ENCODE results near the gene SCRN3.

Gene SCRN3

DNA sequence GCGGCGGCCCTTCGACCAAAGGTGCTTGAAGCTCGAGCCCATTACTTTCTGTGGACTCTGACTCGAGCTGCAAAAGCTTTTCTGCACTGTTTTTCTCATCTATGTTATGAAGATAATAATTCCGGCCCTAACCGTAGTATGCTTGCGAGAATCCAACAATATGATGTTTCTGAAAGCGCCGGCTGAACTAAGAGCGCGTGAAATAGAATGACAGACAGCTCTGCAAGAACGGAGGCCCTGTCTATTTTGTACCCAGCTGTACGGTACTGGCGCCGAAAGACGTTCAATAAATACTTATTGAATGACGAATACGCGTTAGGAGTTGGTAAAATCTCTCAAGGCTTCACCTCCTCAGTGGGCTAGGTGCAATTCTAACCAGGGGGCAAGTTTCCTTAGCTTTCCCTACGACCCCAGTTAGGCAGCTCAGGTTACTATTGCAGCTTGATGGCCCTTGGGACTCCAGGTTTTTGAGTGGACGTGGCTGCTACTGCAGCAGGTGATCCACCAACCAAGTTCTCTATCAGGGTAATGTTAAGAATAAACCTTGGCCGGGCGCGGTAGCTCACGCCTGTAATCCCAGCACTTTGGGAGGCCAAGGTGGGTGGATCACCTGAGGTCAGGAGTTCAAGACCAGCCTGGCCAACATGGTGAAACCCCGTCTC lies 570 bp downstream of the SCRN3 start:
- TF ChIP-seq FOXP2 (optimal IDR thresholded peaks at IDR 0.05; ENCODE audit: borderline replicate concordance, extremely low read depth, extremely low read length, insufficient read depth): no peak
- no peak for TF ChIP-seq TAF1 (IDR thresholded peaks at IDR 0.05; ENCODE audit: borderline replicate concordance, insufficient read depth, low read length)
- TF ChIP-seq, protein P1, sequence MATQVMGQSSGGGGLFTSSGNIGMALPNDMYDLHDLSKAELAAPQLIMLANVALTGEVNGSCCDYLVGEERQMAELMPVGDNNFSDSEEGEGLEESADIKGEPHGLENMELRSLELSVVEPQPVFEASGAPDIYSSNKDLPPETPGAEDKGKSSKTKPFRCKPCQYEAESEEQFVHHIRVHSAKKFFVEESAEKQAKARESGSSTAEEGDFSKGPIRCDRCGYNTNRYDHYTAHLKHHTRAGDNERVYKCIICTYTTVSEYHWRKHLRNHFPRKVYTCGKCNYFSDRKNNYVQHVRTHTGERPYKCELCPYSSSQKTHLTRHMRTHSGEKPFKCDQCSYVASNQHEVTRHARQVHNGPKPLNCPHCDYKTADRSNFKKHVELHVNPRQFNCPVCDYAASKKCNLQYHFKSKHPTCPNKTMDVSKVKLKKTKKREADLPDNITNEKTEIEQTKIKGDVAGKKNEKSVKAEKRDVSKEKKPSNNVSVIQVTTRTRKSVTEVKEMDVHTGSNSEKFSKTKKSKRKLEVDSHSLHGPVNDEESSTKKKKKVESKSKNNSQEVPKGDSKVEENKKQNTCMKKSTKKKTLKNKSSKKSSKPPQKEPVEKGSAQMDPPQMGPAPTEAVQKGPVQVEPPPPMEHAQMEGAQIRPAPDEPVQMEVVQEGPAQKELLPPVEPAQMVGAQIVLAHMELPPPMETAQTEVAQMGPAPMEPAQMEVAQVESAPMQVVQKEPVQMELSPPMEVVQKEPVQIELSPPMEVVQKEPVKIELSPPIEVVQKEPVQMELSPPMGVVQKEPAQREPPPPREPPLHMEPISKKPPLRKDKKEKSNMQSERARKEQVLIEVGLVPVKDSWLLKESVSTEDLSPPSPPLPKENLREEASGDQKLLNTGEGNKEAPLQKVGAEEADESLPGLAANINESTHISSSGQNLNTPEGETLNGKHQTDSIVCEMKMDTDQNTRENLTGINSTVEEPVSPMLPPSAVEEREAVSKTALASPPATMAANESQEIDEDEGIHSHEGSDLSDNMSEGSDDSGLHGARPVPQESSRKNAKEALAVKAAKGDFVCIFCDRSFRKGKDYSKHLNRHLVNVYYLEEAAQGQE (IDR thresholded peaks at IDR 0.05; ENCODE audit: insufficient read depth in 1 of 2, low read depth in 2 of 2, low read length in 2 of 2): no peak
- no peak for TF ChIP-seq SIN3A (IDR thresholded peaks at IDR 0.05; ENCODE audit: borderline replicate concordance, insufficient read depth, low read length)

DNA sequence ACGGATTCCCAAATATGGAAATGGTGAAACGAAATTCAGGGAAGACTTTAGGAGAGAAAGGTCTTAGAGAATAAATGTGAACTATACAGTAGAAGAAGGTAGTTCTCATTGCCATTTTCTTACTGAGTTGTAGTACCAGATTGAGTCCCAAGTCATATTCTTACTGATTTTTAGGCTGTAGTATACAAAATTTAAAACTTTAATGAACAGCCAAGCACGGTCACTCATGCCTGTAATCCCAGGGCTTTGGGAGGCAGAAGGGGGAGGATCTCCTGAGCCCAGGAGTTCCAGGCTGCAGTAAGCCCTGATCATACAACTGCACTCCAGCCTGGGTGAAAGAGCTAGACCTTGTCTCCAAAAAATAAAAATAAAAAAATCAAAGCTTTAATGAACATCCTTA lies 2.2 kb downstream of the SCRN3 start:
- TF ChIP-seq, protein P1 (IDR thresholded peaks at IDR 0.05; ENCODE audit: insufficient read depth in 1 of 2, low read depth in 2 of 2, low read length in 2 of 2): no peak

DNA sequence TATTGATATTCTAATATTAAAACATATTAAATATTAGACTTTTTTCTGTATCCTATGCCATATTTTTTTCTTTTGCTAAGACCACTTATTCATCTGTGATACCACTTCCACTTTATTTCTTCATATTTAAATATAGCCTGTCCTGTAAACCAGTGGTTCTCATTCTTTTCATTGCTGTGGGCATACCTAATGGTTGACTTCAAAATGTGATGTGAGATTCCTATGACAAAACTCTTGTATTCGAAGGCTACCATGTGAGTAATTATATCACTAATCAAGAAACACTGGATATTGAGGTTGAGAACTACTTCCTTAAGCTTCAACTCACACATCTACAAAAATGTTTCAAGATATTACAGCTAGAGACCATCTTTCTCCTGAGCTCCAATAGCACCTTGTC lies 3.6 kb downstream of the SCRN3 start:
- TF ChIP-seq SIN3A (IDR thresholded peaks at IDR 0.05; ENCODE audit: borderline replicate concordance, insufficient read depth, low read length) (no peak), POLR2AphosphoS5 (IDR thresholded peaks at IDR 0.05; ENCODE audit: low read depth, low read length) (no peak)

DNA sequence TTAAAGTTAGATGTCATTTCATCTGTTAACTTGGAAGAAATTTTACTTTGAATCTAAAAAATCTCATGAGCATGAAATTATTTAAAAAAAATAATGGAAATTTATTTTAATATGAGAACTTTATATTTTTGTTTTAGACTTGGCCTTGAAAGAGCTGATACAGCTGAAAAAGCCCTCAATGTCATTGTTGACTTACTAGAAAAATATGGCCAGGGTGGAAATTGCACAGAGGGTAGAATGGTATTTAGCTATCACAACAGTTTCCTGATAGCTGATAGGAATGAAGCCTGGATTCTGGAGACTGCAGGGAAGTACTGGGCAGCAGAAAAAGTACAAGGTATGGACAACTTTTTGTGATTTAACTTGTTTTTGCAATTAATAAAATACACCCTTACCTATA lies 5.3 kb downstream of the SCRN3 start:
- TF ChIP-seq, protein P1 (IDR thresholded peaks at IDR 0.05; ENCODE audit: insufficient read depth in 1 of 2, low read depth in 2 of 2, low read length in 2 of 2): no peak
- TF ChIP-seq FOXP2 (optimal IDR thresholded peaks at IDR 0.05; ENCODE audit: borderline replicate concordance, extremely low read depth, extremely low read length, insufficient read depth): no peak
- no peak for TF ChIP-seq TAF1 (IDR thresholded peaks at IDR 0.05; ENCODE audit: borderline replicate concordance, insufficient read depth, low read length)
- no peak for TF ChIP-seq SIN3A (IDR thresholded peaks at IDR 0.05; ENCODE audit: borderline replicate concordance, insufficient read depth, low read length)
- TF ChIP-seq POLR2AphosphoS5 (IDR thresholded peaks at IDR 0.05; ENCODE audit: low read depth, low read length): no peak

DNA sequence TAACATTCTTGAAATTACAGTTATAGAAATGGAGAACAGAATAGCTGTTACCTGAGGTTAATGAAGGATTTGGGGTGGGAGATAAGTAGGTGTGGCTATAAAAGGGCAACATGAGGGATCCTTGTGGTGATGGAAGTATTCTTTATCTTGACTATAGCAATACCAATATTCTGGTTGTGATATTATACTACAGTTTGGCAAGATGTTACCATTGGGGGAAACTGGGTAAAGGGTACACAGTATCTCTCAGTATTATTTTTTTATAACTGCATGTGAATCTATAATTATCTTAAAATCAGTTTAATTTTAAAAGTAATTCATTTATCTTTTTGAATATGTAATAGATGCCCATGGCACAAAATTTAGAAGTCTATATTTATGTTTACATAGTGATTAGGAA lies 8.1 kb downstream of the SCRN3 start:
- TF ChIP-seq, protein P1 (IDR thresholded peaks at IDR 0.05; ENCODE audit: insufficient read depth in 1 of 2, low read depth in 2 of 2, low read length in 2 of 2): no peak
- TF ChIP-seq POLR2AphosphoS5 (IDR thresholded peaks at IDR 0.05; ENCODE audit: low read depth, low read length) (no peak), FOXP2 (optimal IDR thresholded peaks at IDR 0.05; ENCODE audit: borderline replicate concordance, extremely low read depth, extremely low read length, insufficient read depth) (no peak), SIN3A (IDR thresholded peaks at IDR 0.05; ENCODE audit: borderline replicate concordance, insufficient read depth, low read length) (no peak), TAF1 (IDR thresholded peaks at IDR 0.05; ENCODE audit: borderline replicate concordance, insufficient read depth, low read length) (no peak)

Measured in PFSK-1 (cell line).